ENCODE data around the gene SPOCK1.

SPOCK1 gene

DNA sequence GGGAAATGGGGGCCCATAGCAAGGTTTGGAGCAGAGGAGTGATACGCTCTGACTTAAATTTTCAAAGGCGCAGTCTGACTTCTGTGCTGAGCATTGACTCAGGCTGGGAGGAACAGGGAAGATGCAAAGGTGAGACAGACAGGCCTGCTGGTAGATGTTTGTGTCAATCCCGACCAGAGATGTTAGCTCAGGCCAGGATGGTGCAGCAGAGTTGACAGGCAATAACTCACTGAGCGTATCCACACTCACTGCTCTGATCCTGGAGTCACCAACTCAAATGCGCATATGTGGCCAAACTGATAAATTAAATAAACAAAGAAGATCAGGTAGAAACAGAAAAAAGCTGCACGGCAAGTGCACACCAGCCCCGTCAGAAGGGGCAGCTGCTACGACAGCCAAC lies 95.3 kb downstream of the SPOCK1 start:
- no peak overlapping the region for H3K4me3 ChIP-seq (ENCODE audit: control insufficient read depth, low read depth, low read length)
- TF ChIP-seq, protein P1, sequence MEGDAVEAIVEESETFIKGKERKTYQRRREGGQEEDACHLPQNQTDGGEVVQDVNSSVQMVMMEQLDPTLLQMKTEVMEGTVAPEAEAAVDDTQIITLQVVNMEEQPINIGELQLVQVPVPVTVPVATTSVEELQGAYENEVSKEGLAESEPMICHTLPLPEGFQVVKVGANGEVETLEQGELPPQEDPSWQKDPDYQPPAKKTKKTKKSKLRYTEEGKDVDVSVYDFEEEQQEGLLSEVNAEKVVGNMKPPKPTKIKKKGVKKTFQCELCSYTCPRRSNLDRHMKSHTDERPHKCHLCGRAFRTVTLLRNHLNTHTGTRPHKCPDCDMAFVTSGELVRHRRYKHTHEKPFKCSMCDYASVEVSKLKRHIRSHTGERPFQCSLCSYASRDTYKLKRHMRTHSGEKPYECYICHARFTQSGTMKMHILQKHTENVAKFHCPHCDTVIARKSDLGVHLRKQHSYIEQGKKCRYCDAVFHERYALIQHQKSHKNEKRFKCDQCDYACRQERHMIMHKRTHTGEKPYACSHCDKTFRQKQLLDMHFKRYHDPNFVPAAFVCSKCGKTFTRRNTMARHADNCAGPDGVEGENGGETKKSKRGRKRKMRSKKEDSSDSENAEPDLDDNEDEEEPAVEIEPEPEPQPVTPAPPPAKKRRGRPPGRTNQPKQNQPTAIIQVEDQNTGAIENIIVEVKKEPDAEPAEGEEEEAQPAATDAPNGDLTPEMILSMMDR (IDR thresholded peaks at IDR 0.05; ENCODE audit: control insufficient read depth, insufficient read depth, low read depth, low read length, missing control alignments): no peak
- DNase-seq (ENCODE audit: low read depth): no peak

DNA sequence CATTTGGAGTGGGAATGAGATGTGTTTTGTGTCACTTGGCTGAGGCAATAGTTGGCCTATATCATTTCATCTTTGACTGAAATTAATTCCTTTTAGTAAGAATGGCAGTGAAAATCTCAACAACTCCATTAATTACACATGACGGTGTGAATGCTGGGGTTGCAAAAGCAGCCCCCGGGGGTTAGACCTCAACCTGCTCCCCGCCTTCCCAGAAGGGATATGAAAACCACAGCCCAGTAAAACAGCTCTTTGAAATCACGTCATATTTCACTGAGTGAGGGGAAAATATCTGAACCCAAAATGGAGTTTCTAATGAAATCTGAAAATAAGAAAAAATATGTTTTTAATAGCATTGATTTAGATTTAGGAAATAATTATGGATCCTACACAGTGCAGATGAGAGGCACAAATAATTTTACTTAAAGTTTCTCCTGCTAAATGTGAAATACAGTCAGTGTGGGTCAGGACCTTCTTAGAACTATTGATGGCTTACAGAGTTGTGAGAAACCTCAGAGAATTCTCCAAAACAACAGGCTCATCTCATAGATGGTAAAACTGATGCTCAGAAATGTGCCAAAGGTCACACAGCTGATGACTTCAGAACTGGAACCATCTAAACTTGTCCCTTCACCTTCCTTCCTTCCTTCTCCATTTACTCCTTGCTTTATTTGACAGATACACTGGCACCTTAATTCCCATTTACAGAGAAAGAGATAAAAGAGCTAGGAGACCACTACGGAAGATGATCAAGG lies 96.5 kb downstream of the SPOCK1 start:
- no peak for DNase-seq (ENCODE audit: low read depth)
- no peak overlapping the region for H3K4me3 ChIP-seq (ENCODE audit: control insufficient read depth, low read depth, low read length)
- TF ChIP-seq, protein P1 (IDR thresholded peaks at IDR 0.05; ENCODE audit: control insufficient read depth, insufficient read depth, low read depth, low read length, missing control alignments): no peak

DNA sequence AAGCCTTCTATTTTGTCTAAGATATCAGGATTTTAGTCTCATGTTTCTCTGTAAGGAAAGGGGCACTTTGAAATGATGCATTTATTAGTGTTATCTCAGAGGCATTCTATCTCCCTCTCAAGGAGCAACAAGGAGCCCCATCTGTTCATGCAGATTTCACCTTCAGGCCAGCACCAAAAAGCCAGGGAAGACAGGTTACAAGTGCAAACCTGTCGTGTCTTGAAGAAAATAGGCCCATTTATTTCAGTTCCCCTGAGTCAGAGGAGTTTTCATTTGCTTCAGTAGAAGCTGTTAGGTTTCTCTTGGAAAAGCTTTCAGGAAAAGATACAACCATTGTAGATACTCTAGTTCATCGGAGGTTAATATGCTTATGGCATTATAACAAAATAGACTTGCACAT lies 97.2 kb downstream of the SPOCK1 start:
- TF ChIP-seq, protein P1 (IDR thresholded peaks at IDR 0.05; ENCODE audit: control insufficient read depth, insufficient read depth, low read depth, low read length, missing control alignments): no peak
- DNase-seq (ENCODE audit: low read depth): no peak
- no peak overlapping the region for H3K4me3 ChIP-seq (ENCODE audit: control insufficient read depth, low read depth, low read length)

DNA sequence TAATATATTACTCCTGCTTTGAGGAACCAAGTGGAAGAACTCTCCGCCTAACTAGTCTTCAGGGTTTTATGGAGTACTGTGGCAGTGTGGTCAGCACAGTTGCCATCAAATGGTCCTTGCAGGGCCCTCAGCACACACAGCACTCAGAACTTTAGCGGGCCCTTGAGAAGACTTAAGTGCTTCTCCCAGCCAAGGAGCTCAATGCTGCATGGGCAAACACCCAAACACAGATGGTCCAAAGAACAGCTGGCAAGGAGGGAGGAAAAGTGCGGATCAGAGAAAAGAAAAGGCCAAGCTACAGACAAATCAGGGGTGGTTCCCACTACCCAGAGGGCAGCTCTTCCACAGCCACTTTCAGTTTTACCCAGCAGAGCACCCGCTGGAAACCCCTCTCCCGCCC lies 98.6 kb downstream of the SPOCK1 start:
- no peak for DNase-seq (ENCODE audit: low read depth)
- TF ChIP-seq, protein P1 (IDR thresholded peaks at IDR 0.05; ENCODE audit: control insufficient read depth, insufficient read depth, low read depth, low read length, missing control alignments): no peak
- no peak overlapping the region for H3K4me3 ChIP-seq (ENCODE audit: control insufficient read depth, low read depth, low read length)

DNA sequence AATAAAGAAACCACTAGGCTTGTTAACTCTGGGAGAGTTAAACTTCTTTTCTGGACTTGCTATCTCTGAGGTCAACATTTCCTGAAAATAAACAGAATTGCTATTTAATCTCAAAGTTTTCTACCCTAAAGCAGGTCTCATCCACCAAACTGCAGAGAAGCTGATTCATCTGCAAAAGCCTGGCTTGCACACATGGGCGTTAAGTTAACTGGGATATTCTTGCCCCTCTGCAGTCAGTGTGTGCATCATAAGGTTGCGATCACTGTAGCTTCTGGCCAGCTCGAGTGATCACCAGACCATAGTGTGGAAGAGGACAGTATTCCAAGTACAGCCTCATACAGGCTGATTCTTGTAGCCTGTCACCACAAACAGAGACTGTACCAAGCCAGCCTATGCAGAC lies 99.2 kb downstream of the SPOCK1 start:
- H3K4me3 ChIP-seq (ENCODE audit: control insufficient read depth, low read depth, low read length): no peak overlapping the region
- TF ChIP-seq, protein P1 (IDR thresholded peaks at IDR 0.05; ENCODE audit: control insufficient read depth, insufficient read depth, low read depth, low read length, missing control alignments): no peak
- no peak for DNase-seq (ENCODE audit: low read depth)

DNA sequence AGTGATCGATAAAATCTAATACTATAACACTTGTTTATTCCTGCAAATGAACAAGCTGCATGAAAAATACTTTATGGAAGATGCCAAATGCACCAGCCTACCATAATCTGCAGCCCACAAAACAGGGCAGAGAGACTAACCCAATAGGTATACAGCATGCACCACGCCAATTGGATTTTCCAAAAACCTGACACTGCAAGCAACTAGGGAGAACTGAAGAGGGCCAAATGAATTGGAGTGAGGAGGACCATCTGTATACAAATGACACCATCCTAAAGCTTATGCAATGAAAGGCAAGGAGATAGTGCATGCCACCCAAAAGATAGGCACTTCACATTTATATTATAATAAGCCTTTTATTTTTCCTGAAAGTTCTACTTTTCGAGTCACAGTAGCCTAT lies 100.4 kb downstream of the SPOCK1 start:
- no peak overlapping the region for H3K4me3 ChIP-seq (ENCODE audit: control insufficient read depth, low read depth, low read length)
- DNase-seq (ENCODE audit: low read depth): no peak
- TF ChIP-seq, protein P1 (IDR thresholded peaks at IDR 0.05; ENCODE audit: control insufficient read depth, insufficient read depth, low read depth, low read length, missing control alignments): no peak
